Globus pallidus (tissue), 1 donor: ENCODE results near the gene SEC14L3.
"Not testable (repeated sequence)": the region's sequence is repeated elsewhere in the genome, so short reads cannot be mapped to it uniquely, and the experiment has no call there.

Source experiments
- DNase-seq: peaks from one replicate; pipeline ENCODE4 v3.0.0-alpha.2; 2015; ENCODE audit warnings: low spot score

Gene SEC14L3

DNA sequence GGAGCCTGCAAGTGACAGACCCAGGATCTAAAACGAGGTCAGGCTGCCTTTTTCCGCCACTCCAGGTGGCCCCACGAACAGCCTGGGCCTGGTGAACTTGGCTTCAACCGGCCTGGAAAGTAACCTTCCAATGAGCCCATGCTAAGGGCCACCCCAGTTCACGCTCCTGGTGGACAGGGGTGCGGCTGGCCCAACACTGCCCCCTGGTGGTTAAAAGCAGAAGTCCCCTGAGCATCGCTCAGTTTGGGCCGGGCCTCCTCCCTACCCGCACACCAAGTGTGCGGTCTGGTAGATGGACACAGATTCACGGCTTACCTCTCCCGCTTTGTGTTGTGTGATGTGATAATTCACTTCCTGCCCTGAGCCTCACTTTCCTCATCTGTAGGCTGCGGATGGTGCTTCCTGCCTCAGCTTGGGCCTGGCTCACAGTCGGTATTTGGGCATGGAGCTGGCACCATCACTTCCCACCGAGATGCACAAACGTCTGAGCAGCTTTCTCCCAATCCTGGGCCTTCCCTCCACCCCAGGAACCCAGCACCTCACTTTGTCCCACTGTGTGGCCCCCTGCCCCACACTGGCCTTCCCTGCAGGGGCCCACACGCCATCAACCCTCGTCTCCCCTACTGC is 13.7 kb upstream of the SEC14L3 start:
- DNase-seq = peak; percentile 52

DNA sequence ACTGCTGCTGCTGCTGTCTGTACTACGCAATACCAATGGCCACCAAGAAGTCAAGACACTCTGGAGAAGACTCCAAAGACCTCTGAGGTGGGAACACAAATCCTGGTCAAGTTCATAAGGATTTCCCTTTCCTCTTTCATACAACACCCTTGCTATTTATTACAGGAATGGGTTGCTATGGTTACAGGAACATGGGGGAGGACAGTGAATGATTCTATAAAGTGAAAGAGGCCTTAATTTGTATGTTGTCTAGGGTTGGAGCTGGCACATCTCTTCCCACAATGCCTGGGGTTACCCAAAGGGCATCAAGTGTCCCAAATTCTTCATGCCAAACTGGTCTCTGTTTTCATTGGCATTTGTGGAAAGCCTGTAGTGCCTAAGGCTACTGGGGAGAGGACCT is 11.4 kb upstream of the SEC14L3 start:
- DNase-seq = no peak

DNA sequence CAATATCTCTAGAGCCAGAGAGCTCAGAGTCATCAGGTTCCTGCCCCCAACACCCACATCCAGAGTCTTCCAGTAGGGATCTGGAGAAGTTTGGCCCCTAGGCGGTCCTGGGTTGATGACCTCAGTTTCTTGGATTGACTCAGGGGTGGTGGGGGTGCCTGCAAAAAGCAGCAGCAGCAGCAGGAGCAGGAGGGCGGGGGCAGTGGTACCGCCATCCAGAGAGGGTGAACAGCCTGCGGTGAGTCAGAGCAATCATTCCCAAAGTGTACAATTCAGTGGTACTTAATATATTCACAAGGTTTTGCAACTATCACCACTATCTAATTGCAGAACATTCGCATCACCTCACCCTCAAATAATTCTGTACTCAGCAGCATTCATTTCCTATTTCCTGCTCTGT is 9.9 kb upstream of the SEC14L3 start:
- DNase-seq = no peak

DNA sequence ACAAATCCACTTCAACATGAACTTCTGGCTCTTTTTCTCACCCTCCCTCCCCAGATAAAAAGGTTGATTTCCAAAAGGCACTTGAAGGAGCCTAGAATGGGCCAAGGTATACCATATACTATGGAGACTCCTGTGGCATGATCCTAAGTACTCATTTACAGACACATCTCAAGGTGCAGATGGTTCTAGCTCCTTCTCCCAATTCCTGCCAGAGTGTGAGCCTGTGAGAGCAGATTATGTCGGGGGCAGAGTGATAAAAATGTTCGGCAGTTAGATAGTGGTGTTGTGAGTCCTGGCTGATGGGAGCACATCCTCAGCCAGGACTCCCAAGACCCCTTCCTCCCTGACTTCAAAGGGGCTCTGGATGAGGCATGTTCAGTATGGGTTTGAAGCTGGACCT is 8.2 kb upstream of the SEC14L3 start:
- DNase-seq = no peak

DNA sequence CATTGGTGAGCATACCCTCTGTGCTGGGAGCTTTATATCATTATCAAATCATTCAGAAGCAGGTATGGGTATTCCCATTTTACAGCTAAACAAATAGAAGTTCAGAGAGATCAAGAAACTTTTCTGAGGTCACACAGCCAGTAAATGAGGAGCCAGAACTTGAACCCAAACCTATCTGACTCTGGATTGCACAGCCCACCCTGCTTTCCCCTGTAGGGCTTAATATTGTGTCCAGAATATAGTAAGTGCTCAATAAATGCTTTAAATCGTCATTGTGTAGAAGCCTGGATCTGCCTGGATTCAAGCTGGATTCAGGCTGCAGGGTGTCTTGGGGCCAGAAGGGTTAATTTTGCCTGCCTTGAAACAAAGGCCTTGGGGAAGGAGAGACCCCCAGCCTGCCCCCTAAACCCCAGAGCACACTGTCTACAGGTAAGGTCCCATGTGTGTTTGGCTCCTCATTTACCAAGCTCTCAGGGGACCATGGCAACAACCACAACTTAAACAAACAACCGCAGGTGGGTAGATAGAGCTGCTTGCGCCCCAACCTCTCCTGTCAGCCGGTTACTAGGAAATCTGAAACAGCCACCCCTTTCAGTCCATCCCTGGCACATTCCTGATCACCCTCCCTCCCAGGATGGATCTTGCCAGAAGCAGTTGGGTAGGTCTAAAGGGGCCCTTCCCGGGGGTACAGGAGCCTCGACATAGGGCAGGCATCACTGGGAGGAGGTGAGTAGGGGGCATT is 3.0 kb upstream of the SEC14L3 start:
- DNase-seq = no peak

DNA sequence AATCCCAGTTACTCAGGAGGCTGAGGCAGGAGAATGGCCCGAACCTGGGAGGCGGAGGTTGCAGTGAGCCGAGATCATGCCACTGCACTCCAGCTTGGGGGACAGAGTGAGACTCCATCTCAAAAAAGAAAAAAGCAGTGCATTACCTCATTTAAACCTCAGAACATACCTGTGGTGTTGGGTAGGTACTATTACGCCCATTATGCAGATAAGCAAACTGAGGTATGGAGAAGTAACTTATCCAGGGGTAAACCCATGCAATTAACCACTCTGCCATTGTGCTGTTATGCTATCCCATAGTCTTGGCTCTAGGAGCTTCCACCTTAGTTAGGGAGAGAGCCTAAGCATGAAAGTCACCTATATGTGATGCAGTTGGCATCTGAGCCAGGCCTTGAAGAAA is 2.3 kb upstream of the SEC14L3 start:
- DNase-seq = no peak

DNA sequence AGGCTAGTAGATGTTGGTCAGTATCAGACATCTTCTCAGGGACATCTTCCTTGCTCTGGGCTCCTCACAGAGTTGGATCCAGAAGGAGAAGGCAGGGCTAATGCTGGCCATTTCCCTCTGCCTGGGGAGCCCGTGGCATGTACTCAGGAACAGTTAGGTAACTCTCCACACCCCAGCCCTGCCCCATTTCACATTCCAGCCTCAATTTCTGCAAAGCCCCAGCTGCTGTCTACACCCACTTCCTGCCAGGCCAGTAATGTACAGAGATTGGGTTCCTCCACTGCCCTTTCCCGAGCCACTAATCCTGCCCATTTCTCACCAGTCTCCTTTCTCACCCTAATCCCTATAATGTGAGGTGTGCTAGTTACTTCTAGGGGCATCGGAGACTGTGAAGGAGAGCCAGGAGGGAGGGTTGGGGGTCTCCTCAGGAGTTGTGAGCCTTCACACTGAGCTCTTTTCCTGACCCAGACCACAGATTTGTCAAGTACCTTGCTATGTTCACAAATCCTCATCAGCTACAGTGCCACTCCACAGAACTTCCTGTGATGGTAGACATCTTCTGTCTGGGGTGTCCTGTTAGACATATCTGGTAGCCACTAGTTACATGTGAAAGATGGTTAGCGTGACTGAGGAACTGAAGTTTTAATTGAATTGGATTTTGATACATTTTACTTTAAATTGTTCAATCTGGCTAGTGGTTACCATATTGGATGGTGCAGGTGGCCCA is 1.3 kb upstream of the SEC14L3 start:
- DNase-seq = no peak

DNA sequence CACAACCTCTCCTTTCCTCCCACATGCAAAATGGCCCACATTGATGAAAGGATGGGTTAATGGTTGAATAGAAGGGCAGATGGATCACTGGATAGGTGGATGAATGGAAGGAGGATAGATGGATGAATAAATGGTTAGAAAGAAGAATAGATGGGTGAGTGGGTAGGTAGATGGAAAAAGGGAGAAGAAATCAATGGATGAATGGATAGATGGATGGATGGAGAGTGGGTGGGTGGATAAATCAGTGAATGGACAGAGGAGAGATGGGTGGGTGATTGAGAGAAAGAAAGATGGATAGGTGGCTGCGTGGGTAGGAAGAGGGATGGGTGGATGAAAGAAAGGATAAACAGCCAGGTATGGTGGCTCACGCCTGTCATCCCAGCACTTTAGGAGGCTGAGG is 1.2 kb downstream of the SEC14L3 start:
- DNase-seq = no peak

DNA sequence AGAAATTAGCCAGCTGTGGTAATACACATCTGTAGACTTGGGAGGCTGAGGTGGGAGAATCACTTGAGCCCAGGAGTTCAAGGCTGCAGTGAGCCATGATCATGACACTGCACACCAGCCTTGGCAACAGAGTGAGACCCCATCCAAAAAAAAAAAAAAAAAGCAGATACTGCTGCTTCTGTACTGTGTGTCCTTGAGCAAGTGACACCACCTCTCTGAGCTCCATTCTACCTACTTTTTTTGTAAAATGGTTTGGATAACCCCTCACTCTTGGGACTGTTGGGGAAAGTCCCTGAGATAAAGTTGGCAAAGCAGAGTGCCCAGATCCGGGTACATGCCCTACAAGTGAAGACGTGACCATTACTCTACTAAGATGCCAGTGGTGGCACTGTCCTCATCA is 2.7 kb downstream of the SEC14L3 start:
- DNase-seq = no peak

DNA sequence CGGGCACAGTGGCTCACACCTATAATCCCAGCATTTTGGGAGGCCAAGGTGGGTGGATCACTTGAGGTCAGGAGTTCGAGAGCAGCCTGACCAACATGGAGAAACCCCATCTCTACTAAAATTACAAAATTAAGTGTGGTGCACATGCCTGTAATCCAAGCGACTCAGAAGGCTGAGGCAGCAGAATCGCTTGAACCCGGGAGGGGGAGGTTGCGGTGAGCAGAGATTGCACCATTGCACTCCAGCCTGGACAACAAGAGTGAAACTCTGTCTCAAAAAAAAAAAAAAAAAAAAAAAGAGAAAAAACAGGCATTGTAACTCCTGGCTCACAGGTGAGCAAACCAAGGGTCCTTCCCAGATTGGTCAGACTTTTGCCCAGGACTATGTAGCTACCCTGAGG is 11.3 kb downstream of the SEC14L3 start:
- not testable (repeated sequence) for DNase-seq

DNA sequence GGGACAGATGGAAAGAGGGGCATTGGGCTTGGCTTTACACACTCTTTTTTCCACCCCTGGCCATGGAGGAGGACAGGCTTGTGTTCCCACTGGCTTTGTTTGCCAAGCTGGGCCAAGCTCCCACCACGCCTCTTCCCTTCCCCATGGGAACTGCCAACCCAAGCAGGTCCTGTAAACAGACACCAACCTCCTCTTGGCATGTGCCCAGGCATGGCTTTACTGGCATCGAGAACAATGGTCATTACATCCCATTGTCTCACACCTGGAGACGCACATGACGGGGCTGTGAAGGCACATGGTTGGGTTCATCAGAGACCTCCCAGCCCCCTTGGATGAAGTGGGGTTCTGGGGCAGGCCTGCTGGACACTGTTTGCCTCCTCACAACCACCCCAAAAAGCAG is 11.7 kb downstream of the SEC14L3 start:
- no peak for DNase-seq

DNA sequence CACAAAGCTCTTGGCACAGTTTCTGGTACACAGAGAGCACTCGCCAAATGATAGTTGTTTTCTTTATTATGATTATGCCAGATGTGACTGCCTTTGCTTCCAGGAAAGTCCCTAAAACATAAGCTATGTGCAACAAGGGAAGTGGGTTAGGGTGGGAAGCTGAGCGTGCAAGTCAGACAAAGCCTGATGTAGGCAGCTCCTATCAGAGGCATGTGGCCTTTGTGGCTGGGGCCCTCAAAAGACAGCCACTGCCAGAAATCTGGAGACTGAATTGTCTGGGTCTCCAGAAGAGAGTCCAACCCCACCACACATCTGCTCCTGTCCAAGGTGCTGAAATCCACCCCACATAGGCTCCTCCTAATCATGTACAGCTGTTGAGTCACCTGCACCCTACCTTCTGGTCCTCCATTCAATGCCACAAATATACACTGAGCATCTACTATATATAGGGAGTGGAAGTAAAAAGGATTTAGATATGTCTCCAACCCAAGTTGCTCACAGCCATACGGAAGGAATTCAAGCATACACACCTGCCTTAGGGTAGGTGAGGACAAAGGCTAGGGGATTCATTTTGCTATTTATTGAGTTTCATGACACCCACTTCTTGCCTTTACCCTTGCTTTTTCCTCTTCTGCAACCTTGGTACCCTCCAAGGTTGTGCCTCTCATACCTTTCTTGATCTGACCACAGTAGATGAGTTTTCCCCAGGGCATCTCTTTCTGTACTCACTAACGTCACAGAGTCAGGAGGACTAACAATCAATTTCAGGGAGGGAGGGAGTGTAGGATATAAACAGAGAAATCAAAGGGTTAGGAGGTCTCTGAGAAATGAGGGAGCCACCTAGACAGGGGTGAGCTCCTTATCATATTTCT is 12.4 kb downstream of the SEC14L3 start:
- no peak for DNase-seq

DNA sequence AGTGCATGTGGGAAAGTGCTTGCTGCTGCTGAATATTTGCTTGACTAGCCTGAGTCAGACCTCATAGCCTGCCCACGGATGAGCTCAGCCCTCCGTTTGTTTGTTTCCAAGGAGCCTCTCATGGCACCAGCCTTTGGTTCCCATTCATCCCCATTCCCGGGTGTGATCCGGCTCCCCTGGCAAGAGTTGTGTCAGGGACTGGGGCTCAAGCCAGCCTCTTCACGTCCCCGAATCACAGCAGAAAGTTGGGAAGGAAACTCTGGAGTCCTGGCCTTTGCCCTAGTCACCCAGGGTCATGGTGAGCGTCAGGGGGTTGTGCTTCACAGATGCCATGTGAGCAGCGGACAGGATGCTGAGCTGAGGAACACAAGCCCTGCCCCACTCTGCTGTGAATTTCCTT is 13.8 kb downstream of the SEC14L3 start:
- DNase-seq = peak; percentile 8

DNA sequence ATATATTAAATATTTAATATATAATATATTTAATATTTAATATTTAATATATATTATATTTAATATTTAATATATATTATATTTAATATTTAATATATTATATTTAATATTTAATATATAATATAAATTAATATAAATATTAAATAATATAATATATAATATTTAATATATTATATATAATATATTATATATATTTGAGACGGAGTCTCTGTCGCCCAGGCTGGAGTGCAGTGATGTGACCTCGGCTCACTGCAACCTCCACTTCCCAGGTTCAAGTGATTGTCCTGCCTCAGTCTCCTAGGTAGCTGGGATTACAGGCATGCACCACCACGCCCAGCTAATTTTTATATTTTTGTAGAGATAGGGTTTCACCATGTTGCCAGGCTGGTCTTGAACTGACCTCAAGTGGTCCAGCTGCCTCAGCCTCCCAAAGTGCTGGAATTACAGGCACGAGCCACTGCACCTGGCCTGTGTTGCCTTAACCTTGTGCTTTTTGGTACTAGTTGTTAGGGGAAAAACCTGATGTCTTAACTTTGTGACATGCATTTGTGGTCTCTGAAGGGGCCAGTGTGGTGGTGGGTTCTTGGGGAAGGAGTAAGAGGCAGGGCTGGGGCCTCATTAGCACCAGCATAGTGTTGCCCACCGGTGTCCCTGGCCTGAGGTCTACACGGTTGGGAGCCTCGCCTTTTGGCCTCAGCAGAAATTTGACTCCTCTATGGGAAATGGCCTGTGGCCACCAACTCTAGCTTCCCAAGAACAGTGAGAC is 16.6 kb downstream of the SEC14L3 start:
- no peak for DNase-seq

DNA sequence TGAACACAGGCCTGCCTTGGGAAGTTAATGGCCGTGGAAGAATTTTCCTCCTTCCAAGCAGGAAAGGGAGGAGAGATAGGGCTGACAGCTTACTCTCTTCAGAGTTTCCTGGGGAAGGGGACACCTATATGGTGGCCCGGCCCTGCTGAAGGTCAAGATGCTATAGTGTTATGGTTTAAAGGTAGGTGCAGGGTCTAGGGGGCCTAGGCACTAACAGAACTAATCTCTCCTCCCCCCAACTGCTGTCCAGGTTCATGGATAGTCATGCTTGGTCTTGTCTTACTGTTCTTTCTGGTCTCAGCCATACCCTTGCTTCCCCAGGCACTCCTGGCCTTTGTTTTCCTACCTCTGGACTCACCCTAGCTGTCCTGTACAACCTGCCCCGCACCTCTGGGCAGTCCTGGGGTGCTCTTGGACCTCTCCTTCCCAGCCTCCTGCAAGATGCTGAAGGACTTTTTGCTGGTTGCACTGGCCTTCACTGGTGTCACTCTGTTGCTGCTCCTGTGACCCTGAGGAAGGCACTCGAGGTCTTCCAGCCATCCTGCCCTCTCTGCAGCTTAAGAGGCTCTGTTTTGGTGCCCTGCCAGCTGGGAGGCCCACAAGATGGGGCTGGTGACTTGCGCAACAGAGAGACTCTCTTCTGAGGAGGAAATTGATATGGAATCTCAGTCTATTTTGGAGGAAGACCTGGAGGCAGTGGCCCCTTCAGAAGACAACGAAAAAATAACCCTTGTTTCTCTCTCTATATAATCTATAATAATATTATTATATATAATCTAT is 17.9 kb downstream of the SEC14L3 start:
- no peak for DNase-seq

DNA sequence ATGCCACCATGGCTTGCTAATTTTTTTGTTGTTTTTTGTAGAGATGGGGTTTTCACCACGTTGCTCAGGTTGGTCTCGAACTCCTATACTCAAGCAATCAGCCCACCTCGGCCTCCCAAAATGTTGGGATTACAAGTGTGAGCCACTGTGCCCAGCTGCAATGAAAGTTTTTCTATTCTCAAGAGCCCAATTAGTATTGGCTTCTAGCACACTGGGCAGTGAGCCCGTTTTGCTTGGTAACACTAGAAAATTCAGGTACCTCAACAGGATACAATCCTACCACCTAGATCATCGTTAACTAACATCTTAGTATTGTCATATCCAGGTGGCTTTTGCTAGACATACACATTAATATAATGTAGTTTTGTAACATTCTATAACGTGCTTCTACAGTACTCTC is 19.0 kb downstream of the SEC14L3 start:
- no peak for DNase-seq

DNA sequence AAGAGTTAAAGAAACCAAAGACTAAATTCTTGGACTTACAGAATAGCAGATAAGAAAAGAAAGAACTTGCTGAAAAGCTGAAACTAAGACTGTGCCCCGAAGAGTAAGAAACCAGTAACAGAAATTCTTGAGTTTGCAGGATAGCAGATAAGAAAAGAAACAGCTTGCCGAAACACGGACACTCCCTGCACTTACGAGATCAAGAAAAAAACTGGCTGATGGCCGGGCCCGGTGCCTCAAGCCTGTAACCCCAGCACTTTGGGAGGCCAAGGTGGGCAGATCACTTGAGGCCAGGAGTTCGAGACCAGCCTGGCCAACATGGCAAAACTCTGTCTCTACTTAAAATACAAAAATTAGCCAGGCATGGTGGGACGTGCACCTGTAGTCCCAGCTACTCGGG is 20.3 kb downstream of the SEC14L3 start:
- DNase-seq = not testable (repeated sequence)

DNA sequence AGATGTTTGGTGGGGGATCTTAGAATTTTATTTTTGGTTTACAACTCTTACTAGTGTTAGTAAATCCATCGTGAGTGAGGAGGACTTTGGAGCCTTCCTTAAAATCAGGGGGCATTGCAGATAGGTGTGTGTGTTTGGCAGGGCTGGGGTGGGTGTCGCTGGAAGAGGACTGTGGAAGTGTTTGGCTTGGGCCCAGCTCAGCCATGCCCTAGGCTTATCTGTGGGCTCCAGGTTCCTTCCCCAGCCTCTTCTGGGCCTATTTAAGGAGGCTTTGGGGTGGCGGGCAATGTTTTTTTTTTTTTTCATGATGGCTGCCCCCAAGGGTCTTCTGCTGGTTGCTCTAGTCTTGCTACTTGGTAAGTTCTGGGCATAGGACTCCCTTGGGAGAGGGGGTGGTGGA is 24.2 kb downstream of the SEC14L3 start:
- DNase-seq = no peak

DNA sequence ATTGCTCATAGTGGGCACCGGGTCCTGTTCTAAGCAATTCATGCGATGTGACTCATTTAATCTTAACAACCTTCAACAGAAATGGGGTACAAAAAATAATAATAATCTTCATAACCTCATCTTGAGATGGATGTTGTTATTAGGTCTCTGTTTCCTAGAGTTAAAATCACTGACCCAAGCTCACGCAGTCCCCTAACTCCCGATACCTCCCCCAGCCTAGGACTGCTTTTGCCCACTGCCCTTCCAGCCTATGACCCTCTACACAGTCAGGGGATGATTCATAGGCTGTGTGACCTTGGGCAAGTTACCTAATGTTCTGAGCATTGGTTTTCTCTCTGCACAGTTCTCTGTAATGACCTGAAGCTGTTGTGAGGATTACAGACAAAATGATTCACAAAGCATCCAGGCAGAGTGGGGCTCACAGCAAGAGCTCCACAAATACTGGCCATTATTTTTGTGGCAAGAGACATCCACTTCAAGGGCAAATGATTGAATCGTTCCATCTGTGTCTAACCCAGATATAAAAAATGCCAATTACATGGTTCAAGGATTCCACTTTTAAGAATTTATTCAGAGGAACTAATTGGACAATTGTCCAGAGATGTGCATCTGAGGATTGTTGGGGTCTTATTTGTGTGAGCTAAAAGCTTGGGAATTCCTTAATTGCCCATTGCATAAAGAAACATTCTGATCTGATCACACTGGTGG is 26.2 kb downstream of the SEC14L3 start:
- no peak for DNase-seq
